WI38 (cell line): ENCODE results near the gene GAN.

Source experiments
- H3K4me3 ChIP-seq: 2 replicates; pipeline ENCODE4 v1.5.1; 2011; ENCODE audit warnings: low read depth, mild to moderate bottlenecking, control low read depth, low read length
- CTCF ChIP-seq: IDR thresholded peaks from 2 replicates; pipeline ENCODE4 v1.5.1; 2012; ENCODE audit warnings: low read depth, mild to moderate bottlenecking, control low read depth, low read length

GAN gene

DNA sequence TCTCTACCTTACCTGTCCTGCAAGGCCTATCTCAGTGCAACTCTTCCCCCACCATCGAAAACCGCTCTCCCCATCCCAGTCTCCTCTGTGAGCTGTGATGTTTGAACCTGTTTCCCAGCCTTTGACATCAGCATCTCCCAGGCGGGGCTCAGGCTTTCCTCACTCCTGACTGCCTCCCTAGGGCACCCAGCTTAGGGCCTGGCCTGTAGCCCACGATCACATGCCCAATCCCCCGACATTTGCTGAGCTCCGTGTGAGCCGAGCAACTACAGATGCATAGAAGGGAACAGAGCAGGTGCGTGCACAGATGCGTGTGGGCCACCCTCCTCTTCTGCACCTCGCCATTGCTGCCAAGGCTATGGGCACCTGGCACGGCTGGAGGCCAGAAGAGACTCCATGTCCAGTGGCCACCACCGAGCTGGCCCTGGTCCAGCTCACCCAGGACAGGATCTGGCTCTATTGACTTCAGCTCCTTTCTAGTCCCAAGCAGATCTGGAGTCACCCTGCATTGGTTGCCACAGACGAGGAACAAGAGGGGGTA is 94.3 kb downstream of the GAN start:
- H3K4me3 ChIP-seq: no peak overlapping the region
- TF ChIP-seq CTCF: no peak

DNA sequence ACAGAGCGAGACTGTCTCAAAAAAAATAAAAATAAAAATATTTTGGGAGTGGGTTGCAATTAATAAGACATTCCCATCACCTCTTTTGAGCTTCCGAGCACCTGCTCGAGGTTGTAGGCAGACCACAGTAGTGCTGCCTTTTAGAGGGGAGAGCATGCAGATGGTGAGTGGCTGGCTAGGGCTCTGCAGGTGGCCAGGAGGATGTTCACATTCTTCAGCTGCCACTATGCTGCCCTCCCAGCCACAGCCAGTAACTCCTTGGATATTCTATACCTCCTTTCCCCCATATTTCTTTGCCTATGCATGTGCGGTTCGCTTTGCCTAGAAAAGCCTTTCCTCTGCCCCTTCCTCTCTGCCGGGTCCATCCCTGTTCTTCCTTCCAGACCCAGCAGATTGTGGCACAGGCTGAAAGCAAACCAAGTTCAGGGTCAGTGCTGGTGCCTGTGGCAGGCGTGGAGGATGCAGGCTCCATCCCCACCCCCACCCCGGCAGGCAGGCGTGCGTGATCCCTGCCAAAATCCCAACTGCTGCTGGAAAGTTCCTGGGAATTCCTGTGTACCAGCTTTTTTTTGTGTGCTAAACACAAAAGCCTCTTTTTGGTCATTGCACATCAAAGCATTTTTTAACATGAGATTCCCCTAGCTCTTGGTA is 96.0 kb downstream of the GAN start:
- H3K4me3 ChIP-seq: no peak overlapping the region
- no peak for TF ChIP-seq CTCF

DNA sequence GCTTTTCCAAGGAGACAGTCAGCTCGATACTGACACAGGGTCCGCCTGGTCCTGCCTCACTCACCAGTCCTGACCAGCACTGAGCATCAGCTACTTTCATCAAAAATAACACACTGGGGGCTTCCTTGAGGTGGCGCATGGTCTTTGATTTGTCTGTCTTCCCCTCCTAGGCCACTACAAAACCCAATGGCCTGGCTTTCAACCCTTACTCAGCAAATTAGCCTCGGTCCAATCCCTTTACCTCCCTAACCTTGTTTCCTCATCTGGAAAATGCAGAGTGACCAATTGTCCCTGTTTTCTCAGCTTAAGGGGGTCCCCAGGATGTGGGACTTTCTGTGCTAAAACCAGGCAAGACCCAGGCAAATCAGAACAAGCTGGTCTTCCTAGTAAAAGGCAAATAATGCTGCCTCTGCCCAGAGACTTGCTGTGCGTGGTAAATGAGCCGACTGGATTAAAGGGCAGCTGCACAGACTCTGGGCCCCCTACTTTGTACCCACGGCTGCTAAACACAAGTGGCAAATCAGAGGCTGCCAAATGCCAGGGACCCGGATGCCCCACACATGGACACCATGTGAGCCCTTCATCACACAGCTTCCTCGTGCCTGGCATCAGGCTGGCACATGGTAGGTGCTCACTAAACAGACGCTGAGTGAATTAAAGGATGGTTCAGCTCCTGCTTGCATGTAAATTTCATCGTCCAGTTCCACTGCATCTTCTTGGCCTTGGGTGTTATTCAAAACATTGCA is 98.7 kb downstream of the GAN start:
- no peak for TF ChIP-seq CTCF
- H3K4me3 ChIP-seq: no peak overlapping the region

GRCh38 chr16:81415751-81416150 is 101.0 kb downstream of the GAN start:
- no peak overlapping the region for H3K4me3 ChIP-seq
- TF ChIP-seq CTCF: no peak

GRCh38 chr16:81416749-81417148 is 102.0 kb downstream of the GAN start:
- TF ChIP-seq CTCF: no peak

GRCh38 chr16:81417210-81417609 is 102.4 kb downstream of the GAN start:
- no peak overlapping the region for H3K4me3 ChIP-seq
- TF ChIP-seq CTCF: no peak

More at GRCh38 chr16:81416749-81417148, 102.0 kb downstream of the GAN start:
- no peak overlapping the region for H3K4me3 ChIP-seq

- H3K4me3 ChIP-seq: no peak overlapping the region
- no peak for TF ChIP-seq CTCF
Observed at GRCh38 chr16:81419806-81420205, 105.0 kb downstream of the GAN start.
